ENCODE results near the gene YRDC.
A peak's percentile ranks its signal among the peaks of the same experiment; 100 is the strongest.

YRDC gene

DNA sequence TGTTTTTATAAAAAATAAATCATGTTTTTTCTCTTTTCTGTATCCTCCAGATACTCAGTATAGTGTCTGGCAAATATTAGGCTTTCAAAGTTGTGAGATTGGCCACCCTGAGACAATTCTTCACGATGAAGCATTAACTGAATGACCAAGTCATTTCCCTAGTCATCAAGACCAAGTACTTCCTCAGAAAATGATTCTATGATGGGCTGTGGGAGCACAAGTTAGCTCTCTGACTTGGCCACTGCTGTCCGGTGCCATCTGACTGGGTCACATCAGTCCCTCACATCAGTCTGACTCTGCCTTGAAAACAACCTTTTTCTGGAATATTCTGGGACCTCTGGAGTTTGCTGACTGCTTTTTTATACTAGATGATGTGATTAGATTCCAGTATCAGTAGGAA is 13.5 kb upstream of the YRDC start:
- no peaks in the 10 kb centered on the region for H3K27me3 ChIP-seq (ENCODE audit: insufficient read depth, low read depth, severe bottlenecking)
- TF ChIP-seq, protein P1, sequence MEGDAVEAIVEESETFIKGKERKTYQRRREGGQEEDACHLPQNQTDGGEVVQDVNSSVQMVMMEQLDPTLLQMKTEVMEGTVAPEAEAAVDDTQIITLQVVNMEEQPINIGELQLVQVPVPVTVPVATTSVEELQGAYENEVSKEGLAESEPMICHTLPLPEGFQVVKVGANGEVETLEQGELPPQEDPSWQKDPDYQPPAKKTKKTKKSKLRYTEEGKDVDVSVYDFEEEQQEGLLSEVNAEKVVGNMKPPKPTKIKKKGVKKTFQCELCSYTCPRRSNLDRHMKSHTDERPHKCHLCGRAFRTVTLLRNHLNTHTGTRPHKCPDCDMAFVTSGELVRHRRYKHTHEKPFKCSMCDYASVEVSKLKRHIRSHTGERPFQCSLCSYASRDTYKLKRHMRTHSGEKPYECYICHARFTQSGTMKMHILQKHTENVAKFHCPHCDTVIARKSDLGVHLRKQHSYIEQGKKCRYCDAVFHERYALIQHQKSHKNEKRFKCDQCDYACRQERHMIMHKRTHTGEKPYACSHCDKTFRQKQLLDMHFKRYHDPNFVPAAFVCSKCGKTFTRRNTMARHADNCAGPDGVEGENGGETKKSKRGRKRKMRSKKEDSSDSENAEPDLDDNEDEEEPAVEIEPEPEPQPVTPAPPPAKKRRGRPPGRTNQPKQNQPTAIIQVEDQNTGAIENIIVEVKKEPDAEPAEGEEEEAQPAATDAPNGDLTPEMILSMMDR (IDR thresholded peaks at IDR 0.05; ENCODE audit: low read depth, low read length), result no peak
- no peaks in the 10 kb centered on the region for H3K9me3 ChIP-seq (ENCODE audit: severe bottlenecking)
- H3K4me3 ChIP-seq (ENCODE audit: low read depth, low read length), result no peak overlapping the region
- peaks cover 50% of the 10 kb centered on the region for H3K36me3 ChIP-seq
- H3K27ac ChIP-seq, result no peak overlapping the region
- no peak for DNase-seq

GRCh38 chr1:37817481-37817880 is 9.5 kb upstream of the YRDC start:
- TF ChIP-seq, protein P1 (IDR thresholded peaks at IDR 0.05; ENCODE audit: low read depth, low read length), result peak; percentile 61
- no peak overlapping the region for H3K4me3 ChIP-seq (ENCODE audit: low read depth, low read length)
- no peaks in the 10 kb centered on the region for H3K27me3 ChIP-seq (ENCODE audit: insufficient read depth, low read depth, severe bottlenecking)
- H3K36me3 ChIP-seq, result peaks cover 46% of the 10 kb centered on the region
- peak; percentile 71 for DNase-seq
- H3K27ac ChIP-seq, result peak overlapping the region; percentile 41
- H3K9me3 ChIP-seq (ENCODE audit: severe bottlenecking), result no peaks in the 10 kb centered on the region

GRCh38 chr1:37814252-37814651 is 6.2 kb upstream of the YRDC start:
- peaks cover 31% of the 10 kb centered on the region for H3K36me3 ChIP-seq
- DNase-seq, result peak; percentile 11

DNA sequence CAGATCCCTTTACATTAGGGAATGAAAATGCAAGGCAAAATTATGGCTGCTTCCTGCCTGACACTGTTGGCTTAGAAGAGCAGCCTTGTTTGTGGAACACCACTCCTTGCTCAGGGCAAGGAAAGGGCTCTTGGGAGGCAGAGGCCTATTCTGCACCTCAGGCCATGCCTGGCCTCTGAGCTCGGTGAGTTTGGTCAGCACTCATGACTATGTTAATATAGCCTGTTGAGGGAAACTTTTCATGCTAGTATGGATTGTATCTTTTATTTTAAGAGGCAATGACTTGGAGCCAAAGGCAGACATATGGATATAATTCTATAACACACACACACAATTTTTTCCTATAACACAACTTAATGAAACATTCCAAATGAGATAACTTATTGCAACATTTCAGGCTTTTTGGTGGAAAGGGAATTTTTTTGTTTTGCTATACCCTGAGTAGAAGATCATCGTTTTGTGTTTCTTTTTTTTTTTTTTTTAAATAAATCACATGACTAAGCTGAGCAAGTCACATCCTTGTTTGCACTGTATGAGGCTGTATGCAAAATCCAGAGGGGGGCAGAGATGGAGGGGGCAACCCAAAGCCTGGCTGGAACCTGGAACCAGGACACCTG is 5.6 kb upstream of the YRDC start:
- no peak for DNase-seq
- Histone ChIP-seq H3K27ac (no peak overlapping the region), H3K36me3 (peaks cover 28% of the 10 kb centered on the region), H3K4me3 (ENCODE audit: low read depth, low read length) (no peak overlapping the region), H3K9me3 (ENCODE audit: severe bottlenecking) (no peaks in the 10 kb centered on the region), H3K27me3 (ENCODE audit: insufficient read depth, low read depth, severe bottlenecking) (no peaks in the 10 kb centered on the region)
- TF ChIP-seq, protein P1 (IDR thresholded peaks at IDR 0.05; ENCODE audit: low read depth, low read length), result no peak

More at GRCh38 chr1:37814252-37814651, 6.2 kb upstream of the YRDC start:
- H3K27me3 ChIP-seq (ENCODE audit: insufficient read depth, low read depth, severe bottlenecking), result no peaks in the 10 kb centered on the region
- H3K9me3 ChIP-seq (ENCODE audit: severe bottlenecking), result no peaks in the 10 kb centered on the region
- TF ChIP-seq, protein P1 (IDR thresholded peaks at IDR 0.05; ENCODE audit: low read depth, low read length), result no peak
- no peak overlapping the region for H3K27ac ChIP-seq
- H3K4me3 ChIP-seq (ENCODE audit: low read depth, low read length), result no peak overlapping the region

GRCh38 chr1:37811027-37811655 is 3.1 kb upstream of the YRDC start:
- H3K9me3 ChIP-seq (ENCODE audit: severe bottlenecking), result no peaks in the 10 kb centered on the region
- H3K36me3 ChIP-seq, result peaks cover 29% of the 10 kb centered on the region
- no peaks in the 10 kb centered on the region for H3K27me3 ChIP-seq (ENCODE audit: insufficient read depth, low read depth, severe bottlenecking)
- H3K27ac ChIP-seq, result no peak overlapping the region
- TF ChIP-seq, protein P1 (IDR thresholded peaks at IDR 0.05; ENCODE audit: low read depth, low read length), result peak; percentile 88
- H3K4me3 ChIP-seq (ENCODE audit: low read depth, low read length), result no peak overlapping the region
- peak; percentile 77 for DNase-seq
